NOMO-1 (cell line): ENCODE measurements around the gene ATP4A.
A peak's percentile ranks its signal among the peaks of the same experiment; 100 is the strongest.
"Not testable (repeated sequence)": the region's sequence is repeated elsewhere in the genome, so short reads cannot be mapped to it uniquely, and the experiment has no call there.

ENCODE experiments used
- DNase-seq, 2 experiments: peaks; one replicate each; lab custom pipeline; 2025; ENCODE audit not compliant: unreplicated experiment in 2 of 2; lab: John Stamatoyannopoulos, UW

The ATP4A gene

DNA sequence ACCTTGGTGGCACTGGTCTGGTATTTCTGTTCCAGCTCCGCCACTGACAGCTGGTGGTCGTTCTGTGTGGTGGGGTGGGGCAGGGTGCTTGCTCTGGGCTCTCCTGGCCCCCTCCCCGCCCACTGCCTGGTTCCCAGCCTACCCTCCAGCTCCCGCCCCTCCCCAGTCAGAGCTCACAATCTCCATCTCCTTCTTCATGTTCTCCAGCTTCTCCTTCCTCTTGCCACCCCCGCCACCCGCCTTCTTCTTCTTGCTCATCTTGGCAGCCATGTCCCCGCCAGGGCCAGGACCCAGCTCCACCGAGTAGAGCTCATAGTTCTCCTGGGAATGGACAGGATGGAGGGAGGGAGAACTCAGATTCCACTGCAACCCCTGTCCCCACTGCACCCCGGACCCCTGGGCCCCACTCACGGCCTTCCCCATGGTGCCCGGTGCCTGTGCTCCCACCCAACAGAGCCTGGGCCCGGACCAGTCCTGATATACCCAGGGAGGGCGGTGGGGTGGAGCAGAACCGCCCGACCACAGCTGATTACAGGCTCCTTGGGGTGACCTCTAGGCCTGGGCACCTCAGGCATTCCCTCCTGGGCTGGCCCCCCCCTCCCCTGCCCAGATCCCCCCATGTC lies at the start of gene ATP4A:
ATP4A (minus strand) TSS at position 452 of the 623 bp plus-strand sequence; CDS start at position 423, 29 bp downstream.
- DNase-seq = no peak

GRCh38 chr19:35612559-35613321 lies 49.3 kb upstream of the ATP4A start, which contains the start of gene HAUS5:
Gene HAUS5, plus strand, starts transcription at chr19:35612735. Its CDS starts 60 bp downstream, at chr19:35612795.
- peak; percentile 89 to 95 for DNase-seq

DNA sequence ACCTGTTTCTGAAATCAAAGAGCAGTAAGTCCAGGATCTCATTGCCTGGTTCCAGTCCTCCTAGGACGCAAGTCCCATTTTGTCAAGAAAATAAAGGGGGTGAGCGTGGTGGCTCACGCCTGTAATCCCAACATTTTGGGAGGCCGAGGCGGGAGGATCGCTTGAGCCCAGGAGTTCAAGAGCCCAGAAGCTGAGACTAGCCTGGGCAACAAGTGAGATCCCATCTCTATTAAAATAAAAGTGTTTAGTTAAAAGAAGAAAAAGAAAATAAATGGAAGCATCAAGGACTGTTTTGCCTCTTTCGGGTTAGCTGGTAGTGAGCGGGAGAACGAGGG lies 48.7 kb upstream of the ATP4A start:
- DNase-seq = no peak

DNA sequence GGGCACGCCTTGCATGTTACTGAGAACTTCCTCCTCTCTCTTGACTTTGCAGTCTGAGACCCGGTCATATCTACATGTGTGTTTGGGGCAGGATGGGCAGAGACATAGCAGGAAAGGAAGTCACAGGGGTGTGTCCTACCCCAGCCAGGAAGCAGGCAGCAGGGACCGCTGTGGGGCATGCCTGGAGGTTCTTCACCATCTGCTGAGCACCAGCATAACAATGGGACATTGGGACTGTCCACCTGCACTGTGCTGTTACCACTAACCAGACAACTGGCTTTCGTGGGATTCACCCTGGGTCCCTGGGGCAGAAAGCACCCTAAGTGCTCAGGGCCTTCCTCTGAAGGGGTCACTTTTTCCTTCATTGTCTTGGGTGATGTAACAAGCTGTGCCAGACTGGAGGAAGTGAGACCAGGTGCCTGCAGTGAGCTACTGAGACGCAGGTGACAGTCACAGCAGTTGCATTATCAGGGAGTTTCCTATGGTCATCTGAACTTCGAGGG lies 46.4 kb upstream of the ATP4A start:
- peak; percentile 47 to 55 for DNase-seq

GRCh38 chr19:35608251-35608650 lies 44.8 kb upstream of the ATP4A start:
- DNase-seq = peak in 1 of 2 experiments; percentile 8

- no peak for DNase-seq
Observed at GRCh38 chr19:35607661-35608060, 44.2 kb upstream of the ATP4A start.

DNA sequence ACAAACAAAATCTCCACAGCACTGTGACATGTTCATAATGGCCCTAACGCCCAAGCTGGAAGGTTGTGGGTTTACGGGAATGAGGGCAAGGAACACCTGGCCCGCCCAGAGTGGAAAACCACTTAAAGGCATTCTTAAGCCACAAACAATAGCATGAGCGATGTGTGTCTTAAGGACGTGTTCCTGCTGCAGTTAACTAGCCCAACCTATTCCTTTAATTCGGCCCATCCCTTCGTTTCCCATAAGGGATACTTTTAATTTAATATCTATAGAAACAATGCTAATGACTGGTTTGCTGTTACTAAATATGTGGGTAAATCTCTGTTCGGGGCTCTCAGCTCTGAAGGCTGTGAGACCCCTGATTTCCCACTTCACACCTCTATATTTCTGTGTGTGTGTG lies 43.7 kb upstream of the ATP4A start:
- not testable (repeated sequence) for DNase-seq

- DNase-seq = not testable (repeated sequence)
Observed at GRCh38 chr19:35604436-35604835, 41.0 kb upstream of the ATP4A start.

- DNase-seq = no peak
Observed at GRCh38 chr19:35601971-35602370, 38.5 kb upstream of the ATP4A start.

- no peak for DNase-seq
Observed at GRCh38 chr19:35596366-35596999, 33.0 kb upstream of the ATP4A start.

- no peak for DNase-seq
Observed at GRCh38 chr19:35595928-35596327, 32.5 kb upstream of the ATP4A start.

- DNase-seq = not testable (repeated sequence)
Observed at GRCh38 chr19:35595026-35595425, 31.6 kb upstream of the ATP4A start.

DNA sequence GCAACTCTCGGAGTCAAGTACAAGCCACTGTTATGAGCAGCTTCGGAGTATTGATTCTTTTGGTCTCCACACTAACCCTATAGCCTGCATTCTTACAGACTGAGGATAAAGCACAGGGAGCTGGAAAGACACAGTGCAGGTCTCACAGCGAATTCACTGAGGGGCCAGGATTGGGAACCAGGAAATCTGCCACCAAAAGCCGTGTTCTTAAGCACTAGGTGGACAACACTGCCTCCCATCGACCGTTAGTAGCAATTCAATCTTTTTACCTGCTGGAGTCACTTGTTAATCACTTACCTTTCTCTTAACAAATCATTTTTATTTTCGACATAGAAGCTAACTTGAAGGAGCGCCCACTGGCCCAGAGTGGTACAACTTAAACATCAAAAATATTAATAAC lies 28.8 kb upstream of the ATP4A start:
- DNase-seq = peak in 1 of 2 experiments; percentile 24

- no peak for DNase-seq
Observed at GRCh38 chr19:35590875-35591274, 27.4 kb upstream of the ATP4A start.

GRCh38 chr19:35587321-35587720 lies 23.9 kb upstream of the ATP4A start:
- DNase-seq = no peak

DNA sequence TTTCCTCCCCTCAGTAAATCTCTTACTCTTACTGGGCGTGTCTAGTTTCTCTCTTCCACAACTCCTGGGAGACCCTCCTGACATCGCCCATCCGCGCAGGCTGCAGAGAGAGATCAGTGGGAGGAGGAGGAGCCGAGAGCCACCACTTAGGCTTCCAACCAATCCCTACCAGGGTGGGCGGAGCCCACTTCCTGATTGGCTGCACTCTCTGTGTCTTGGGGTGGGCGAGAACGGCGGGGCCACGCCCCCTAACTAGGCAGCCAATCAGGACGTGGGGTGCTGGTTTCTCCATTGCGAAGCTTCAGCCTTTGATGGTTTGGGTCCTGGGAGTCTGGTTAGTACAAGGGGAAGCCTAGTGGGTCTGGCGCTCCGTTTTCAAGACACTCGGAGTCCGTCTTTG lies 22.4 kb upstream of the ATP4A start, which contains the start of gene PMIS2:
PMIS2 (plus strand) TSS at position 326 of the 400 bp plus-strand sequence. CDS start 87 bp downstream, outside the sequence.
- DNase-seq = no peak

GRCh38 chr19:35582760-35583159 lies 19.3 kb upstream of the ATP4A start:
- DNase-seq = no peak

DNA sequence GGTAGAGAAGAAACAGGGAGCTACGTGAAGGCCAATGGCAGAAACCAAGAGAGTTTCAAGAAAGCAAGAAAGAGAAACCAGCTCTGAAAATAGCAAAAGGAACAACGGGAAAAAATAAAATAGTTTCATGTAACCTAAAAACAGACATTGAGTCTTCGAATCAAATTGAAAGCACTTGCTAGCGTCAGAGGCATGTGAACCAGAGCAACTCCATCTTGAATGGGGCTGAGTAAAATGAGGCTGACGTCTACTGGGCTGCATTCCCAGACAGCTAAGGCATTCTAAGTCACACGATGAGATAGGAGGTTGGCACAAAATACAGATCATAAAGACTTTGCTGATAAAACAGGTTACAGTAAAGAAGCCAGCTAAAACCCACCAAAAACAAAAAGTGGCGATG lies 15.2 kb upstream of the ATP4A start:
- no peak for DNase-seq

GRCh38 chr19:35577918-35578317 lies 14.5 kb upstream of the ATP4A start:
- no peak for DNase-seq

- DNase-seq = no peak
Observed at GRCh38 chr19:35571406-35571965, 8.0 kb upstream of the ATP4A start.

GRCh38 chr19:35569281-35569781 lies 5.9 kb upstream of the ATP4A start:
- DNase-seq = no peak
